ENCODE data around the gene THBS3.
"Not testable (repeated sequence)": the region's sequence is repeated elsewhere in the genome, so short reads cannot be mapped to it uniquely, and the experiment has no call there.

The THBS3 gene

GRCh38 chr1:155233502-155233901, 25.8 kb upstream of the THBS3 start:
- not testable (repeated sequence) for DNase-seq

GRCh38 chr1:155232001-155232978, 24.6 kb upstream of the THBS3 start:
- not testable (repeated sequence) for DNase-seq

- not testable (repeated sequence) for DNase-seq
Observed at GRCh38 chr1:155231302-155231701, 23.6 kb upstream of the THBS3 start.

- no peak for DNase-seq
Observed at GRCh38 chr1:155228096-155228427, 20.4 kb upstream of the THBS3 start.

- DNase-seq, result peak; percentile 100
Observed at GRCh38 chr1:155227261-155228095, 19.8 kb upstream of the THBS3 start.

GRCh38 chr1:155226910-155227260, 19.2 kb upstream of the THBS3 start:
- DNase-seq, result peak; percentile 81

- DNase-seq, result peak; percentile 94
Observed at GRCh38 chr1:155226188-155226909, 18.7 kb upstream of the THBS3 start.

- not testable (repeated sequence) for DNase-seq
Observed at GRCh38 chr1:155225404-155225759, 17.7 kb upstream of the THBS3 start.

GRCh38 chr1:155223047-155223446, 15.3 kb upstream of the THBS3 start:
- DNase-seq, result no peak

- DNase-seq, result not testable (repeated sequence)
Observed at GRCh38 chr1:155220211-155220965, 12.7 kb upstream of the THBS3 start.

GRCh38 chr1:155219592-155220031, 11.9 kb upstream of the THBS3 start:
- DNase-seq, result no peak

GRCh38 chr1:155218854-155219591, 11.3 kb upstream of the THBS3 start:
- DNase-seq, result no peak

- DNase-seq, result not testable (repeated sequence)
Observed at GRCh38 chr1:155214702-155215101, 7.0 kb upstream of the THBS3 start.

GRCh38 chr1:155212051-155212440, 4.3 kb upstream of the THBS3 start:
- not testable (repeated sequence) for DNase-seq

- not testable (repeated sequence) for DNase-seq
Observed at GRCh38 chr1:155211381-155212050, 3.8 kb upstream of the THBS3 start.

GRCh38 chr1:155210314-155211104, 2.8 kb upstream of the THBS3 start:
- DNase-seq, result no peak

GRCh38 chr1:155209312-155209721, 1.6 kb upstream of the THBS3 start:
- DNase-seq, result no peak

GRCh38 chr1:155208541-155209311, 1.0 kb upstream of the THBS3 start, which contains the start of gene MTX1:
Gene MTX1 (plus strand): TSS chr1:155208695. CDS start chr1:155208805, 110 bp downstream.
- DNase-seq, result peak; percentile 69

All from NCI-H1694 treated with DMSO at 0.1 percent for 48 hours (cell line).